Smooth muscle cell (in vitro differentiated cells): ENCODE measurements around the gene OPHN1. TPM values are rescaled to one million over a fixed set of nuclear protein-coding genes. Genes with fewer than 3 reads are reported as not detected.

Experiments
- DNase-seq: peaks from one replicate; lab custom pipeline; 2025; ENCODE audit not compliant: unreplicated experiment; lab: John Stamatoyannopoulos, UW
- H2AFZ ChIP-seq: fragments of 200-600 bp; sonication (generic); 2 replicates; pipeline ENCODE4 v1.6.0; 2016; ENCODE audit warnings: antibody characterized with exemption, low read depth, mild to moderate bottlenecking
- H3F3A ChIP-seq: fragments of 200-600 bp; sonication (generic); 2 replicates; pipeline ENCODE4 v1.6.0; 2017; ENCODE audit warnings: antibody characterized with exemption, low read depth
- H3K27ac ChIP-seq: fragments of 200-600 bp; sonication (generic); 2 replicates; pipeline ENCODE4 v1.5.1; 2016; ENCODE audit warnings: low read depth, mild to moderate bottlenecking
- H3K27me3 ChIP-seq: fragments of 200-600 bp; sonication (generic); 2 replicates; pipeline ENCODE4 v1.6.1; 2016; ENCODE audit warnings: low read depth, mild to moderate bottlenecking
- H3K36me3 ChIP-seq: fragments of 200-600 bp; sonication (generic); 2 replicates; pipeline ENCODE4 v1.5.1; 2016; ENCODE audit warnings: low read depth
- H3K4me1 ChIP-seq: fragments of 200-600 bp; sonication (generic); 2 replicates; pipeline ENCODE4 v1.5.1; 2016; ENCODE audit warnings: low read depth
- H3K4me2 ChIP-seq: fragments of 200-600 bp; sonication (generic); 2 replicates; pipeline ENCODE4 v1.6.0; 2016; ENCODE audit warnings: mild to moderate bottlenecking
- H3K4me3 ChIP-seq: fragments of 200-600 bp; sonication (generic); 2 replicates; pipeline ENCODE4 v1.5.1; 2016; ENCODE audit warnings: mild to moderate bottlenecking
- H3K79me2 ChIP-seq: fragments of 200-600 bp; sonication (generic); 2 replicates; pipeline ENCODE4 v1.6.0; 2016; ENCODE audit warnings: low read depth, mild to moderate bottlenecking
- H3K9ac ChIP-seq: fragments of 200-600 bp; sonication (generic); 2 replicates; pipeline ENCODE4 v1.6.0; 2016; ENCODE audit warnings: low read depth
- H3K9me3 ChIP-seq: fragments of 200-600 bp; sonication (generic); replicated peaks from 2 replicates; pipeline ENCODE4 v1.5.1; 2016; ENCODE audit warnings: low read depth
- H4K20me1 ChIP-seq: fragments of 200-600 bp; sonication (generic); 2 replicates; pipeline ENCODE4 v1.6.0; 2016; ENCODE audit warnings: low read depth
- WGBS: methylation state at CpG from one replicate; pipeline ENCODE4 v1.1.7; 2016; ENCODE audit warnings: low lambda C conversion rate; 5-methylcytosine and 5-hydroxymethylcytosine counted together
- polyA plus RNA-seq: library from polyadenylated mRNA; unstranded; fragments of >200 nt; fragmentation: Nextera tagmentation; extraction: Ambion mirVana; gene quantifications from 2 replicates; pipeline ENCODE4 v1.2.1, GENCODE V29; 2016
- total RNA-seq: library from RNA; depleted of rRNA; stranded (reverse); fragments of >200 nt; gene quantifications from 2 replicates; pipeline ENCODE4 v1.2.3, GENCODE V29; 2014
- TF ChIP-seq, protein P1 (sequence below): fragments of 200-600 bp; sonication (generic); IDR thresholded peaks from 2 replicates; pipeline ENCODE4 v1.5.1; 2017; ENCODE audit warnings: borderline replicate concordance, mild to moderate bottlenecking, antibody characterized with exemption; ENCODE audit not compliant: insufficient read depth, poor library complexity, severe bottlenecking

Gene OPHN1
- total and polyA plus RNA-seq, 2 experiments from 2014 or later: 1.1 to 2.3 TPM

DNA sequence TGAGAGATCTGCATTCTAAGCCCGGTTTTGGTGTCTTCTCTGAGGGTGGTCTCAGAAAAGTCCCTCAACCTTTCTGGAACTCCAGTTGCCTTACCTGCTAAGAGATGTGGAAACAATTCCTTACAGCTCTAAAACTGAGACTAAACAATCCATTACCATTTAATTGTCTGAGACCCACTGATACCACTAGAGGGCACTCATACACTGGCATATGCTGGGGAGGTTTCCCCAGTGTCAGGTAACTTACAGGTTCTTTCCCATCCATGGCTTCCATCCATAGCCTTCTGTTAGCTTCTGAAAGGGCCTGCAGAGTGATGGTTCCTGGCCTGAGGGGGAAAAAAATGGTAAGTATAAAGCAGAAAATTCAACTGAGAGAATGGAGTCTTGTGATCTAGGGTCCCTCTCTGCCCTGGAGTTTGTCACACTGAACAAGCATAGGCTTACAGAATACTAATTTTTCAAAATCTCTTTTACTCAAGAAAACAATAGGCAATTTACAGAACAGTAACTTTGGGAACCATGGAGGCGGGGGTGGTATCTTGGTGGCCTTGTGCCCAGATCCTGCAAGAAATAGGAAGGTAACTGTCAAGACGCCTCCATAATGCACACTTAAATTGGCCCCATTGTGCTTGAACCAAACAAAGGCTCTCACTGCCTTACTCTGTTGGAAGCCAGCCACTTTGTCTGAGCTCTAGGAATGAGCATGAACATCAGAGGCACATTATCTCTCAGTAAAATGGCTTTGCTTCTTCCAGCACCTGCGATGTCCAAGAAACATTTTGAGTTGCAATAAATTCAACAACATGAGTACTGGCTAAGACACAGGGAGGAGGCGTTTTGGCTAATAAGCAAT is 236.1 kb downstream of the OPHN1 start:
- no peak overlapping the region for H3K4me2 ChIP-seq
- no peaks in the 10 kb centered on the region for H3K36me3 ChIP-seq

GRCh38 chrX:68195561-68195960 is 237.7 kb downstream of the OPHN1 start:
- no peak overlapping the region for H3K4me3 ChIP-seq
- no peaks in the 10 kb centered on the region for H3K79me2 ChIP-seq
- H3K27me3 ChIP-seq: no peaks in the 10 kb centered on the region
- no peak overlapping the region for H2AFZ ChIP-seq
- H3K9ac ChIP-seq: no peak overlapping the region
- no peak for DNase-seq
- no peaks in the 10 kb centered on the region for H3F3A ChIP-seq
- no peak overlapping the region for H3K4me2 ChIP-seq
- no peaks in the 10 kb centered on the region for H4K20me1 ChIP-seq
- no peaks in the 10 kb centered on the region for H3K4me1 ChIP-seq
- no peak overlapping the region for H3K27ac ChIP-seq
- no peaks in the 10 kb centered on the region for H3K9me3 ChIP-seq
- TF ChIP-seq, protein P1, sequence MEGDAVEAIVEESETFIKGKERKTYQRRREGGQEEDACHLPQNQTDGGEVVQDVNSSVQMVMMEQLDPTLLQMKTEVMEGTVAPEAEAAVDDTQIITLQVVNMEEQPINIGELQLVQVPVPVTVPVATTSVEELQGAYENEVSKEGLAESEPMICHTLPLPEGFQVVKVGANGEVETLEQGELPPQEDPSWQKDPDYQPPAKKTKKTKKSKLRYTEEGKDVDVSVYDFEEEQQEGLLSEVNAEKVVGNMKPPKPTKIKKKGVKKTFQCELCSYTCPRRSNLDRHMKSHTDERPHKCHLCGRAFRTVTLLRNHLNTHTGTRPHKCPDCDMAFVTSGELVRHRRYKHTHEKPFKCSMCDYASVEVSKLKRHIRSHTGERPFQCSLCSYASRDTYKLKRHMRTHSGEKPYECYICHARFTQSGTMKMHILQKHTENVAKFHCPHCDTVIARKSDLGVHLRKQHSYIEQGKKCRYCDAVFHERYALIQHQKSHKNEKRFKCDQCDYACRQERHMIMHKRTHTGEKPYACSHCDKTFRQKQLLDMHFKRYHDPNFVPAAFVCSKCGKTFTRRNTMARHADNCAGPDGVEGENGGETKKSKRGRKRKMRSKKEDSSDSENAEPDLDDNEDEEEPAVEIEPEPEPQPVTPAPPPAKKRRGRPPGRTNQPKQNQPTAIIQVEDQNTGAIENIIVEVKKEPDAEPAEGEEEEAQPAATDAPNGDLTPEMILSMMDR: no peak
- no peaks in the 10 kb centered on the region for H3K36me3 ChIP-seq

More for the DNA sequence above, 236.1 kb downstream of the OPHN1 start:
- Histone ChIP-seq H3F3A (no peaks in the 10 kb centered on the region), H3K27me3 (no peaks in the 10 kb centered on the region), H2AFZ (no peak overlapping the region), H3K9ac (no peak overlapping the region), H3K27ac (no peak overlapping the region), H3K4me1 (no peaks in the 10 kb centered on the region), H4K20me1 (no peaks in the 10 kb centered on the region), H3K9me3 (no peaks in the 10 kb centered on the region), H3K79me2 (no peaks in the 10 kb centered on the region), H3K4me3 (no peak overlapping the region)
- 64% methylated on average over 5 of the region's 5 CpGs for WGBS
- TF ChIP-seq, protein P1: peak; percentile 61
- DNase-seq: no peak

- H3K36me3 ChIP-seq: no peaks in the 10 kb centered on the region
- no peak overlapping the region for H3K4me3 ChIP-seq
- TF ChIP-seq, protein P1: no peak
- H3K9me3 ChIP-seq: no peaks in the 10 kb centered on the region
- H3F3A ChIP-seq: no peaks in the 10 kb centered on the region
- no peak overlapping the region for H3K9ac ChIP-seq
- no peaks in the 10 kb centered on the region for H3K4me1 ChIP-seq
- no peaks in the 10 kb centered on the region for H3K27me3 ChIP-seq
- DNase-seq: no peak
- H3K4me2 ChIP-seq: no peak overlapping the region
- H4K20me1 ChIP-seq: no peaks in the 10 kb centered on the region
- H2AFZ ChIP-seq: no peak overlapping the region
- H3K27ac ChIP-seq: no peak overlapping the region
- WGBS: 69% methylated on average over 2 of the region's 2 CpGs
- no peaks in the 10 kb centered on the region for H3K79me2 ChIP-seq
Measured at GRCh38 chrX:68193786-68194185, 239.5 kb downstream of the OPHN1 start.

DNA sequence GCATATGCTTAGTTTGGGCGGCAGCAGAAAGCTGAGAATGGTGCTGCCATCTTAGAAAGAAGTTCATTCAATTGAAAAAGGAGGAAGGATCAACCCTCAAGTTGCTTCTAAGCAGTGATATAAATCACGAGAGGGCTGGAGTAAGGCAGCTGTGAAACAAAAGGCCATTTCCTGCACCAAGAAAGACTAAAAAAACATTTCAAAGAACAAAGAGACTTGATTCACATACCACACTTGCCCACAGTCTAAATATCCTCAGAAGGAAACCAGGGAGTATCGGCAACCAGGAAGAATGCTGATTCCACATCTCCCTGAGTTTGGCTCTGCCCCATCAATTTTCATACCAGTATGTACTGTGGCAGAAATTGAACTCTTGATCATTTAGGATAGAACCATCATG is 240.1 kb downstream of the OPHN1 start:
- Histone ChIP-seq H3K27ac (no peak overlapping the region), H3K4me2 (no peak overlapping the region), H3K4me3 (no peak overlapping the region), H4K20me1 (no peaks in the 10 kb centered on the region), H2AFZ (no peak overlapping the region), H3K9ac (no peak overlapping the region), H3F3A (no peaks in the 10 kb centered on the region), H3K4me1 (no peaks in the 10 kb centered on the region), H3K9me3 (no peaks in the 10 kb centered on the region), H3K79me2 (no peaks in the 10 kb centered on the region), H3K27me3 (no peaks in the 10 kb centered on the region), H3K36me3 (no peaks in the 10 kb centered on the region)
- no peak for DNase-seq
- TF ChIP-seq, protein P1: no peak
- 69% methylated on average over 3 of the region's 3 CpGs for WGBS
